Measurements from ENCODE around the gene ABHD14A. TPM values are rescaled to one million over a fixed set of nuclear protein-coding genes. Genes with fewer than 3 reads are reported as not detected.

ABHD14A gene
- total RNA-seq, 1 experiment from 2014 or later = 10.5 TPM

GRCh38 chr3:51957520-51958205 is 17.2 kb upstream of the ABHD14A start:
- DNase-seq (ENCODE audit: low read depth) = no peak

- DNase-seq (ENCODE audit: low read depth) = no peak
Observed at GRCh38 chr3:51958603-51959521, 16.0 kb upstream of the ABHD14A start.

DNA sequence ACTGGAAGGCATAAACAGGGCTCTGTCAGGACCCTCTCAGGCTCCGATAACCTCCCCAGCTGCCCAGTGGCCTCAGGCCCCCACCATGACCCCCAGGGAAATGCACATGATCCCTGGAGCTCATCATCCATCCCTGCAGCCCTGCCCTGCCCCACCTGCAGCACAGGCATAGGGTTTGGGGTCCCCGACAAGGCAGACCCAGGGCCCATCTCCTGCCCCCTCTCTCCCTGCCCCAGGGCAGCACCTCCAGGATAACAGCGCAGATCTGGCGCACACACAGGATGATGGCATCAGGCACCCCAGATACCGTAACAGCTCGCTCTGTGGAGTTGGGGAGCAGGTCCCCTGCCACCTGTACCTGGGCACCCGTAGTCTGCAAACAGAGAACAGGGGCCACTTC is 15.2 kb upstream of the ABHD14A start:
- DNase-seq (ENCODE audit: low read depth) = no peak

DNA sequence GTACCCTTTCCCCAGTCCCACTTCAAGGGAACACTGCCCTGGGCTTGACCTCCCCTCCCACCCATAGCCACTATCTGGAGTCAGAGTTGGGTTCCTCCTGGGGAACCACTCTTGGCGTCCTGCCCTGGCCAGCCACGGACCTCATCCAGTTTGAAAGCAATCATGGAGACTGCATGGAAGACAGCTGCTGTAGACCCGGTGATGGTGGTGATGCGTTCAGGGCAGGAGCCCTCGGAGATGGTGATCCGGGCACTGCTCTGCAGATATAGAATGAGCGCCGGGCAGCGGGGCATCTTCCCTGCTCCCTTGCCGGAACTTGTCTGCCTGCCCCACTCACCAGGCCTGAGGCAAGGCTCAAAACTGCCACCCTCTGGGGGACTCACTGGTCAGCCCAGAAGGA is 14.5 kb upstream of the ABHD14A start:
- no peak for DNase-seq (ENCODE audit: low read depth)

DNA sequence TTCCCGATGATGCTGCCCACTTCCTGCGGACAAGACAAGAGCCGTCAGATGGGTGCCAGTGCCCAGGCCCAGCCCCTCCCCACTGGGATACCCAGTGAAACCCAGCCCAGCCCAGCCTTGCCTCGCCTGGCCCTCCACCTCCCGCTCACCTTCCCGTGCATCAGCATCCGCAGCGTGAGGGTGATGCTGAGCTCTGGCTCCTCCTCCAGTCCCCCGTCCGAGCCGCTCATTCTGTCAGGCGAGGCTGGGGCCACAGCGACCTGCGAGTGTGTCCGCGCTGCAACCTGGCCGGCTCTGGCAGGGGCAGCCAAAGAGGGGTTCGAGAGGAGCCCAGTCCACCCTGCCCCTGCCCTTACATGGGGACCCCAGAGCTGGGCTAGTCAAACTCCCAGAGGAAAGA is 13.9 kb upstream of the ABHD14A start:
- DNase-seq (ENCODE audit: low read depth) = no peak

DNA sequence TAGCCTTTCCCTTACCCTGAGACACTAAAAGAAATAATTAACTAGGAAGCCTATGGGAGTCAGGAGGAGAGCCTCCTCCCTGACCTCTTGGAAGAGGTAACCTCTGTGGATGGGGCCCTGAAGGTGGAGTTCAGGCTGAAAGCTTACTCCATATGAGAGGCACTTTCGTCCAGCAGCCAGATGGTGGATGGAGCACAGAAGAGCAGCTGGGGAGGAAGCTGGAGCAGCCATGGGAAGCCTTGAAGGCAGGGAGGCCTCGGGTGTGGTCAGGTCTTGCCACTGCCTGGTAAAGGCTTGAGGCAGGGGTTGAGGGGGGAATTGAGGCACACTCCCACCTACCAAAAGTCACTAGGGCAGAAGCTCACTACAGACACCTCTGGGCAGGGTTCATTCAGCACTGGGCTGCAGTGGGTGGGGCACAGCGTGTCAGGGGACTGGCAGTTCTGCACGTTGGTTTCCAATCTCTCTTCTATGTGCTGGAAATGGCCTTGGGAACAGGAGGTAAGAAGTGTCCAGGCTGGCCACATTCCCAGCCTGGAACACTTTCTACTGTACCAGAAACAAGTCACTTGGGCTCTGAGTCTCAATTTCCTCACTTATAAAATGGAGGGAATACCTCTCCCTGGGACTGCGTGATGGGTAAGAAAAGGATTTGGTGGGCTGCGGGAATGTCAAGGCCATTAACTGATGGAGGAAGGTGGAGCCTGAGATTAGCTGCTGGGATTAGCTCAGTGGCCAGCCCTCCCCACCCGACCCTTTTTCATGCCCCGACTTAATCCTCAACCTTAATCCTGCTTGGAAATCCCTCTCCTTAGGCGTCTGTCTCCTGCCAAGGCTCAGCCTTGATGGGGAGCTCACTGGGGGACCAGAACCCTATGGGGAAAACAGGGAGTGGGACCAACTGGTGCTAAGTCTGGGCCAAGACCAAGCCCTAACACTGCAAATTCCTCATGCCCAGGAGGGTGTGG is 13.0 kb upstream of the ABHD14A start:
- DNase-seq (ENCODE audit: low read depth) = no peak

DNA sequence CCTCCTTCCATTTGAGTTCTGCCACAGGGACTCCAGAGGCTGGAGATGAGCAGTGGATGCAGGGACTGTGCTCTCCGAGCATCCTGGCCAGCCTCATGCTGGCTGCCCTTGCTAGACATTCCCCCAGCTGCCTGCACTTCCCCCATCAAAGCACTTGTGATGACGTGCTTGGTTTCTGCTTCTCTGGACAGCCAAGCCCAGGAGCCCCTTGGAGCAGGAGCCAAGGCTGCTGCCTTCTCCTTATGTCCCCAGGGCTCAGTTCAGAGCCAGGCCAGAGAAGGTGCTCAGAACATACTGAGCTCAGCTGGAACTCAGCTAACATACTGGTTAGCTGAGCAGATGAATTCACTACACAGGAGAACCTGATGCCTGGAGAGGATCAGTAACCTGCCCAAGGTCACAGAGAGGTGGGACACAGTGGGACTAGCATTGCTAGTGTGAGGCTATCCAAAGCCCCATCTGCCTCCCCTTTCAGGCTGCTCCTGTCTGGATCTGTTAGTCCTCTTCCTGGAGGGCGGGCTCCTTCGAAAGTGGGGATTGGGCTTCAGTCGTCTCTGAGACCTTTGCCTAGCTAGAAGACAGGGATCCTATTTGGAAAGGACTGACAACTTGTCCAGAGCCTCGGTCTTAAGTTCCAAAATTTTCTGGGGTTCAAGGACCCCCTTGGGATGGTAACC is 11.9 kb upstream of the ABHD14A start:
- no peak for DNase-seq (ENCODE audit: low read depth)

DNA sequence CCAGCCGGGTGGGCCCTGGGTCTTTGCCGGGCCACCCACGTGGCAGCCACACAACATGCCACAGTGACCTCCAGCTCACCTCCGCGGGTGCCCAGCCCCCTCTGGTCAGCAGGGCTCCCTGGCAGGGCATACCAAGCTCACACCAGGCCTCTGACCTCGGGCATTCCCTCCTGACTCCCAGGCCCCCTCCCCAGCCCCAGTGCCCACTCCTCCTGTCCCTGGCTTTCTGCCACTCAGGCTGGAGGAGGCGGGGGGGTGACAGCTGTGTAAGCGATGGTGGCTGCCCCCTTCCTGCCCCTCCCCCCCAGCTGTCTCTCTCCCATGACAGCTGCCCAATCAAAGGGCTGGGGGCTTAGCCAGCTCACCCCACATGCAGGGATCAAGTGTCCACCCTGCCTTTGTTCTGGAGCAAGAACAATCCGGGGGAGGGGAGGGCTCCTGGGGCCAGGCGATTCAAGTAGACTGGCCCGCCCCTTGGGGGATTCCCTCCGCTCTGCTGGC is 10.9 kb upstream of the ABHD14A start:
- no peak for DNase-seq (ENCODE audit: low read depth)

GRCh38 chr3:51964521-51964920 is 10.3 kb upstream of the ABHD14A start:
- no peak for DNase-seq (ENCODE audit: low read depth)

DNA sequence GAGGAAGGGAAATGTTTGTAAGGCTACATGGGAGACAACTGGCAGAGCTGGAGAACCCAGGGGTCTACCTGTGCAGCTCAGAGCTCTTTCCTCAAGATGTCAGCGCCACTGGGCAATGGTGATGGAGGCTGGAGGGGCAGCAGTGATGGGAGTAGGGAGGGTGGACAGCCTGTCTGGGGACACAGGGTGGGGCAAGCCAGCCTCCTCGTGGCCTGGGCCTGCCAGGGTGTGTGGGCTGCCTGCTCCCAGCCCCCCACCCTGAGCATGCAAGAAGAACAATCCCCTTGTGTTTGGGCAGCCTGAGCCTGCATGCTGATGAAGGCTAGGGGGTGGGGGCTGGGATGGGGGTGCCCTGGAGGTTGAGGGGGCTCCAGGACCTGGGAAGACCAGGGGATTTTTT is 8.8 kb upstream of the ABHD14A start:
- no peak for DNase-seq (ENCODE audit: low read depth)

- DNase-seq (ENCODE audit: low read depth) = no peak
Observed at GRCh38 chr3:51966486-51966885, 8.4 kb upstream of the ABHD14A start.

DNA sequence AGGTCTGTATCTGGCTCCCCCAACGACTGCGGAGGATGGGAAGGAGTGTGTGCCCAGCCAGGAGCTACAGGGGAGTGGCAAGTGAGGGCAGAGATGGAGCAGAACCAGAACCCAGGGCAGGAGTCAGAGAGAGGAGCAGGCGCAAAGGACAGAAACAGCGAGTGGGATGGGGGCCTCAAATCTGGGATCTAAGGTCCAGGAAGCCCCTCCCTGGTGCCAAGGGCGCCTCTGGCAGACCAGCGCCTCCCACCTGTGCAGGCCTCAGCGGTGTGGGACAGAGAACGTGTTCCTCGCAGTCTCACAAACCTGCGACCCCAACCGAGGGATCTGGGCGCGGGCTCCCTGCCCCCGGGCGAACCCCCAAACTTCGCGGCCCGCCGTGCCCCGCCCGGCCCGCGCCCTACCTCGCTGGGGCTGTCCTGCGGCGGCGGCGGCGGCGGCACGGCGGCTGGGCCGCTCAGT is 7.9 kb upstream of the ABHD14A start:
- no peak for DNase-seq (ENCODE audit: low read depth)

DNA sequence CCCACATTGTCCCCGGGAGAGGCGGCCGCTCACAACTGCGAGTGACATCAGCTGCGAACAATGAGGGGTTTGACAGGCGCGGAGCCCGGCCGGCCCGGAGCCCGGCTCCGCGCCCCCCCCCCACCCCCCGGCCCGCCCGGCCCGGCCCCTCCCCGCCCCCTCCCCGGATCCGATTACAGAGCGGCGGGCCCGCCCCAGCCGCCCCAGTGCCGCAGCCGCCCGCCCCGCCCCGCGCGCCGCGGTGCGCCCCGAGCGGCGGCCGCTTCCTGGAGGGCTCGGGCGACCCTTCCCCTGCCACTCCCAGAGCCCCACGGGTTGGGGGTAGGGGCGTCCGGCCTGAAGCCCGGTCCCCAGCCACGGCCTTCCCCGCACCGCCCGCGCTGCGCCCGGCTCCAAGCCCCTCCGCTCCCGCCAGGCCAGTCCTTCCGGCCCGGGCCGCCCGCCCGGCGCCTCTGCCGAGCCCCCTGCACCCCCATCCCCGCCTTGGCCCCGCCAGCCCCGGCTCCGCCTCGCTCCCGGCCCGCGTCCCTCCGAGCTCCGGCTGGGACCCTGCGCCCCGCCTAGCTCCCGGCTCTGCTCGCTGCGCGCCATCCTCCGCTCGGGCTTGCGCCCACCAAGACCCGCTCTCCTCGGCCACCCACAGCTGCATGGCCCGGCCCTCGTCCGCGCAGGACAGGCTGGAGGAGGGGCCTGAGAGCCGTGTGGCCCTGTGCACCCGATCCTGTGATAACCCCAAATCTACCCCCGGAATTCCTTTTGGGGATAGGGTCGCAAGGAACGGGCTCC is 7.3 kb upstream of the ABHD14A start, which contains the start of gene PCBP4:
TSS of gene PCBP4 (minus strand) at position 71 of the 786 bp plus-strand sequence. CDS start 6,214 bp downstream, outside the sequence.
- peak; percentile 39 for DNase-seq (ENCODE audit: low read depth)

GRCh38 chr3:51968170-51968775 is 6.6 kb upstream of the ABHD14A start:
- DNase-seq (ENCODE audit: low read depth) = no peak

DNA sequence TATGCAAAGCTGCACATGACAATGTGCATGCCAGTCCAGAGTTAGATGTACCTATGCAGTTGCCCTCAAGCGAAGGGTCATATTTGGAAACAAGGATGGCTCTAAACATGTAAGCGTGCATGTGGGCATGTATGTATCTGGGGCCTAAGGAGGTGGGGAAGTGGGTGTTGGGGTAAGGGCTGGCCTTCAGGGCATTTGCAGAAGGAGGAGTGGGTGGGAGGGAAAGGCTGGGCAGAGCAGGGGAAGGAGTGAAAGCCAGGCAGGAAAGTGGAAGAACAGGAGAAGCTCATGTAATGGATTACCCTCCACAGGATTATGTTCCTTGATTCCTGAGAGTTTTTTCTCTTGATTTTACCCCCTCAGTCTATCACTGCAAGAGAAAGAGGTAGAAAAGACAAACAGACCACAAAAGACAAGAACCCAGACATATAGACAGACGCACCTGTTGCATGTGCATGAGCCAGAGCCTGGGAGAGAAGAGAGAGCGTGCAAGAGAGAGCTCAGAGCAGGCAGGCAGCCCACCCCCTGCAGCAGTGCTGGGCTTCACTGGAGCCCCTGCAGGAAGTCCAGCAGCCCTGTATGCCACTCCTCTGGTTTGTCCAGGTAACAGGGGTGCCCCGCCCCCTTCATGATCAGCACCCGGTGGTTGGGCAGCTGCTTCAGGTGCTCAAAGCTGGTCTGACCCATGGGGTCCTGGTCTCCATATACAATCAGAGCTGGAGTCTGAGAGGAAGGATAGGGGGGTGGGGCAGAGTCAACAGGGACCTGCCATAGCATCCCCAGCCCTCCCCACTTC is 5.8 kb upstream of the ABHD14A start:
- DNase-seq (ENCODE audit: low read depth) = no peak

GRCh38 chr3:51969841-51970240 is 5.0 kb upstream of the ABHD14A start:
- DNase-seq (ENCODE audit: low read depth) = no peak

DNA sequence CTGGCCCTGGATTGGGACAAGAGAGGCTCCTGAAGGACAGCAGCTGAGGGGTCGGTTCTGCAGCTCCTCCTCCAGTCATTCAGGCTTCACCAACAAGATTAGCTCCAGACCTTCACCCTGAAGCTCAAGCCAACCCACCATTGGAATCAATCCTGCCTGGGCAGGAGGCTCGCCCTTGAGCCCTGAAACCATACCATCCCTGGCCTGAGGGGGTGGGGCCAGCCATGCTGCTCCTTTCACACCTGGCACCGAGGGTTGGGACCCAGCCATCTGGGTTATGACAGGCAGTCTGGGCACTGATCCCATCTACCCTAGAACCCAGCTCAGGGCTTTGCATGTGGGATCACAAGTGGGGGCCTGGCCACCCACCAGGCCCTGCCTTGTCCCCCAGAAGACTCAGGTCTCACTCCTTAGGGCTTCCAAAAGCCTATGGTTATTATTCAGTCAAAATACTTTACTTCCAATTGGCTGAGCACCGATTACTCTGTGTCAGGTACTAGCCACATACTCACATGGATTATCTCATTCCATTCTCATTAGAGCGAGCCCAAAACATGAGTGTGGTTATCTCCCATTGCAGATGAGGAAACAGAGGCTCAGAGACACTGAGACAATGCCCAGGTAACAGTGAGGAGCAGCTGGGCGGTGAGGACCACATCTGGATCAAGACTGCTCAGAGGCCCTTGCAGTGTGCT is 4.1 kb upstream of the ABHD14A start:
- no peak for DNase-seq (ENCODE audit: low read depth)

DNA sequence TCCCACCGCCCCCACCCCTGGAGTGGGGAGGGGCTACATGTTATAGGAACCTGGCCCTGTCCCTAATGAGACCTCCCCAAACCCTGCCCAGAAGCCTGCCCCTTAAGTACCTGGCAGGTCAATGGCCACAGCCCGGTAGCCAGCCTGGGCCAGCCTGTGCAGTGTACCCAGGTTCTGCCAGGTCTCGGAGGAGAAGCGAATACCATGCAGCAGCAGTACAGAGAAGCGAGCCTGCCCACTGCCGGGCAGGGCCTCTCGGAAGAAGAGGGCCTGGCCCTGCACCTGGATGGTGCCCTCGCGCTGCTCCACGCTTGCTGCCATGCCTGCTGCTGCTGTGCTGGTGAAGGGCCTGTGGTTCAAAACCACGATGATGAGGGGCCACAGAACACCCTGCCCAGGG is 3.5 kb upstream of the ABHD14A start:
- no peak for DNase-seq (ENCODE audit: low read depth)
